ENCODE measurements around the gene COX7C. TPM values are rescaled to one million over a fixed set of nuclear protein-coding genes. Genes with fewer than 3 reads are reported as not detected.
A peak's percentile ranks its signal among the peaks of the same experiment; 100 is the strongest.

COX7C gene
- total and polyA plus RNA-seq, 9 of the 15 experiments (the other 6 are each of a cell fraction or from before 2014, with no cell fraction given) = 576 to 1,783 (median 996) TPM

DNA sequence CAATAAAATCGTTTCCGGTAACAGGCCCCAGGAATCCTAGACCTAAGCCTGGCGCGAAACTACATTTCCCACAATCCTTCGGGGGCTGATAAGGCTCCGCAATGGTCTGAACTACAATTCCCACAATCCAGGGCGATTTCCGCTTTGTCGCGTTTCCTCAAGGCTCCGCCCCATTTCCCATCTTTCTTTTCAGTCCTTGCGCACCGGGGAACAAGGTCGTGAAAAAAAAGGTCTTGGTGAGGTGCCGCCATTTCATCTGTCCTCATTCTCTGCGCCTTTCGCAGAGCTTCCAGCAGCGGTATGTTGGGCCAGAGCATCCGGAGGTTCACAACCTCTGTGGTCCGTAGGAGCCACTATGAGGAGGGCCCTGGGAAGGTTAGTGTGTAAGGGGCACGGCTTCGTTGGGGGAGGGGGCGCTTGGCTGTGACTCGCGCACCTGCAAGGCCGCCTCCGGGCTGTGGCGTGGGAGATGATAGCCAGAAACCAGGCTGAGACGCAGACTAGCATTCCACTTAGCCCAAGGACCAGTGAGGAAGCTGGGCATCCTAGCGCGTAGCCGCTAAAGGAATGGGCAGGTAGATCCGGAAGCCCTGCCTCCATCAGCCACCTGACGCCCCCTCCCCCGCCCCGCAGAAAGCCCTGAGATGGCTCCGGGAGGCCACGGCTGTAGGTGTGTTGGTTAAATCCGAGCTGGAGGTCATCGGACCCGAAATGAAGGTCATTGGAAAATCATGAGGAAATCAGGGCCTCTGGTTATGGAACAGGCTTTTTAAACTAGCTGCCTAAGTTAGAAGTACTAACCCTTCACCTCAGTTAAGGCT is at the start of gene COX7C (continued):
- TF ChIP-seq ZNF324 (CRISPR knock-in tag; IDR thresholded peaks at IDR 0.05) (no peak), ID3 (CRISPR knock-in tag; IDR thresholded peaks at IDR 0.05) (no peak), ID3 (tag; IDR thresholded peaks at IDR 0.05) (no peak), ZBTB1 (CRISPR knock-in tag; IDR thresholded peaks at IDR 0.05; ENCODE audit: borderline replicate concordance, low read depth) (no peak), PCBP1 (IDR thresholded peaks at IDR 0.05; ENCODE audit: low read depth, low read length, poor library complexity, severe bottlenecking) (no peak), MAFK (IDR thresholded peaks at IDR 0.05; ENCODE audit: low read length) (0 out of 2 replicates have a peak, but pooled peaks have one; percentile 19), FOXP1 (CRISPR knock-in tag; IDR thresholded peaks at IDR 0.05) (peak; percentile 87), HLTF (IDR thresholded peaks at IDR 0.05) (0 out of 2 replicates have a peak, but pooled peaks have one; percentile 39), THRAP3 (IDR thresholded peaks at IDR 0.05; ENCODE audit: borderline replicate concordance) (no peak), ZNF76 (CRISPR knock-in tag; IDR thresholded peaks at IDR 0.05; ENCODE audit: borderline replicate concordance) (no peak), ZNF316 (IDR thresholded peaks at IDR 0.05) (no peak), SRSF1 (IDR thresholded peaks at IDR 0.05; ENCODE audit: low read depth, low read length) (no peak), ESRRA (IDR thresholded peaks at IDR 0.05; ENCODE audit: borderline replicate concordance, low read depth) (peak; percentile 93), CBFB (CRISPR knock-in tag; IDR thresholded peaks at IDR 0.05) (no peak), SMARCB1 (IDR thresholded peaks at IDR 0.05; ENCODE audit: insufficient read length, low read depth) (no peak), RBM17 (IDR thresholded peaks at IDR 0.05; ENCODE audit: borderline replicate concordance, low read depth, low read length) (no peak)
- TF ChIP-seq, protein P1, sequence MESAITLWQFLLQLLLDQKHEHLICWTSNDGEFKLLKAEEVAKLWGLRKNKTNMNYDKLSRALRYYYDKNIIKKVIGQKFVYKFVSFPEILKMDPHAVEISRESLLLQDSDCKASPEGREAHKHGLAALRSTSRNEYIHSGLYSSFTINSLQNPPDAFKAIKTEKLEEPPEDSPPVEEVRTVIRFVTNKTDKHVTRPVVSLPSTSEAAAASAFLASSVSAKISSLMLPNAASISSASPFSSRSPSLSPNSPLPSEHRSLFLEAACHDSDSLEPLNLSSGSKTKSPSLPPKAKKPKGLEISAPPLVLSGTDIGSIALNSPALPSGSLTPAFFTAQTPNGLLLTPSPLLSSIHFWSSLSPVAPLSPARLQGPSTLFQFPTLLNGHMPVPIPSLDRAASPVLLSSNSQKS (CRISPR knock-in tag; IDR thresholded peaks at IDR 0.05) = no peak
- TF ChIP-seq, protein P2, sequence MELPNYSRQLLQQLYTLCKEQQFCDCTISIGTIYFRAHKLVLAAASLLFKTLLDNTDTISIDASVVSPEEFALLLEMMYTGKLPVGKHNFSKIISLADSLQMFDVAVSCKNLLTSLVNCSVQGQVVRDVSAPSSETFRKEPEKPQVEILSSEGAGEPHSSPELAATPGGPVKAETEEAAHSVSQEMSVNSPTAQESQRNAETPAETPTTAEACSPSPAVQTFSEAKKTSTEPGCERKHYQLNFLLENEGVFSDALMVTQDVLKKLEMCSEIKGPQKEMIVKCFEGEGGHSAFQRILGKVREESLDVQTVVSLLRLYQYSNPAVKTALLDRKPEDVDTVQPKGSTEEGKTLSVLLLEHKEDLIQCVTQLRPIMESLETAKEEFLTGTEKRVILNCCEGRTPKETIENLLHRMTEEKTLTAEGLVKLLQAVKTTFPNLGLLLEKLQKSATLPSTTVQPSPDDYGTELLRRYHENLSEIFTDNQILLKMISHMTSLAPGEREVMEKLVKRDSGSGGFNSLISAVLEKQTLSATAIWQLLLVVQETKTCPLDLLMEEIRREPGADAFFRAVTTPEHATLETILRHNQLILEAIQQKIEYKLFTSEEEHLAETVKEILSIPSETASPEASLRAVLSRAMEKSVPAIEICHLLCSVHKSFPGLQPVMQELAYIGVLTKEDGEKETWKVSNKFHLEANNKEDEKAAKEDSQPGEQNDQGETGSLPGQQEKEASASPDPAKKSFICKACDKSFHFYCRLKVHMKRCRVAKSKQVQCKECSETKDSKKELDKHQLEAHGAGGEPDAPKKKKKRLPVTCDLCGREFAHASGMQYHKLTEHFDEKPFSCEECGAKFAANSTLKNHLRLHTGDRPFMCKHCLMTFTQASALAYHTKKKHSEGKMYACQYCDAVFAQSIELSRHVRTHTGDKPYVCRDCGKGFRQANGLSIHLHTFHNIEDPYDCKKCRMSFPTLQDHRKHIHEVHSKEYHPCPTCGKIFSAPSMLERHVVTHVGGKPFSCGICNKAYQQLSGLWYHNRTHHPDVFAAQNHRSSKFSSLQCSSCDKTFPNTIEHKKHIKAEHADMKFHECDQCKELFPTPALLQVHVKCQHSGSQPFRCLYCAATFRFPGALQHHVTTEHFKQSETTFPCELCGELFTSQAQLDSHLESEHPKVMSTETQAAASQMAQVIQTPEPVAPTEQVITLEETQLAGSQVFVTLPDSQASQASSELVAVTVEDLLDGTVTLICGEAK (IDR thresholded peaks at IDR 0.05) = peak; percentile 92
- TF ChIP-seq, protein P2 (CRISPR knock-in tag; IDR thresholded peaks at IDR 0.05) = no peak
